SJCRH30 (cell line): ENCODE data around the gene GNAO1. TPM values are rescaled to one million over a fixed set of nuclear protein-coding genes. Genes with fewer than 3 reads are reported as not detected.
"Not testable (repeated sequence)": the region's sequence is repeated elsewhere in the genome, so short reads cannot be mapped to it uniquely, and the experiment has no call there.

ENCODE experiments used
- DNase-seq, 2 experiments: peaks; one replicate each; pipeline ENCODE4 v3.0.0-alpha.2; 2015 to 2020
- H3K27ac ChIP-seq: fragments of 250-450 bp; sonication (Bioruptor Pico); 2 replicates; pipeline ENCODE4 v1.5.1; 2020; ENCODE audit warnings: mild to moderate bottlenecking, moderate library complexity
- H3K27me3 ChIP-seq: fragments of 250-450 bp; sonication (Bioruptor Pico); 2 replicates; pipeline ENCODE4 v1.5.1; 2020; ENCODE audit warnings: mild to moderate bottlenecking, moderate library complexity
- H3K36me3 ChIP-seq: fragments of 250-450 bp; sonication (Bioruptor Pico); 2 replicates; pipeline ENCODE4 v1.5.1; 2020; ENCODE audit warnings: mild to moderate bottlenecking, moderate library complexity
- H3K4me1 ChIP-seq: fragments of 250-450 bp; sonication (Bioruptor Pico); 2 replicates; pipeline ENCODE4 v1.5.1; 2020; ENCODE audit warnings: mild to moderate bottlenecking, moderate library complexity
- H3K4me3 ChIP-seq: fragments of 250-450 bp; sonication (Bioruptor Pico); 2 replicates; pipeline ENCODE4 v1.5.1; 2020; ENCODE audit warnings: mild to moderate bottlenecking, moderate library complexity
- H3K9me3 ChIP-seq: fragments of 250-450 bp; sonication (Bioruptor Pico); replicated peaks from 2 replicates; pipeline ENCODE4 v1.5.1; 2020; ENCODE audit warnings: mild to moderate bottlenecking, moderate library complexity
- total RNA-seq: library from RNA; depleted of rRNA; stranded (reverse); fragments of >200 nt; shearing (Covaris generic); gene quantifications from 2 replicates; pipeline ENCODE4 v1.2.3, GENCODE V29; 2014

Gene GNAO1
- total RNA-seq, 1 experiment from 2014 or later: 2.3 TPM

- DNase-seq: no peak
- Histone ChIP-seq H3K9me3 (no peaks in the 10 kb centered on the region), H3K4me3 (no peak overlapping the region), H3K36me3 (peaks cover 19% of the 10 kb centered on the region), H3K4me1 (peaks cover 4% of the 10 kb centered on the region; the same call in 1 of the 2 replicates), H3K27ac (no peak overlapping the region), H3K27me3 (no peaks in the 10 kb centered on the region)
Measured at GRCh38 chr16:56371660-56371937, 180.3 kb downstream of the GNAO1 start.

DNA sequence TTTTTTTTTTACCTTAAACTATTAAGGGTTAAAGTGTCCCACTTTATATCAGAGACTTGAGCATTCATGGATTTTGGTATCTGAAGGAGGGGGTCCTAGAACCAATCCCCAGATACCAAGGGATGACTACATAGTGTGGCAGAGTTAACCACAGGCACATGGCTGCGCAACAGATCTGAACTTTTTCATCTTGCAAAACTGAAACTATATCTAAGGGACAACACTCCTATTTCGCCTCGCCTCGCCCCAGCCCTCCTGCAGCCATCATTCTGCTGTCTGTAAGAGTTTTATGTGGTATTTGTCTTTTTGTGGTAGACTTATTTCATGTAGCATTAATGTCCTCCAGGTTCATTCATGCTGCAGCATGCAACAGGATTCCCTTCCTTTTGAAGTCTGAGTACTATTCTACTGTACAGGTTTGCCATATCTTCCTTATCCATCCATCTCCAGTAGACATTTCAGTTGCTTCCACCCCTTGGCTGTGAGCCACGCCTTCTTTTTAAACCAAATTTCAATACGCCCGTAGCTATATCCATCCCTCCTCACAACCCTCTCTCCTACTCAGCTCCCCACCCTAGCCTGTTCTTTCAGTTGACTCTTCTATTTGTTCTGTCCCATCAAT lies 180.8 kb downstream of the GNAO1 start:
- DNase-seq: no peak
- H3K4me3 ChIP-seq: no peak overlapping the region
- no peak overlapping the region for H3K27ac ChIP-seq
- peaks cover 4% of the 10 kb centered on the region; the same call in 1 of the 2 replicates for H3K4me1 ChIP-seq
- H3K36me3 ChIP-seq: peaks cover 19% of the 10 kb centered on the region
- no peaks in the 10 kb centered on the region for H3K9me3 ChIP-seq
- H3K27me3 ChIP-seq: no peaks in the 10 kb centered on the region

- Histone ChIP-seq H3K36me3 (peaks cover 17% of the 10 kb centered on the region), H3K4me1 (peaks cover 4% of the 10 kb centered on the region; the same call in 1 of the 2 replicates), H3K9me3 (no peaks in the 10 kb centered on the region), H3K4me3 (no peak overlapping the region), H3K27ac (no peak overlapping the region), H3K27me3 (no peaks in the 10 kb centered on the region)
- DNase-seq: peak in 1 of 2 experiments; percentile 26
Measured at GRCh38 chr16:56373003-56373402, 181.7 kb downstream of the GNAO1 start.

DNA sequence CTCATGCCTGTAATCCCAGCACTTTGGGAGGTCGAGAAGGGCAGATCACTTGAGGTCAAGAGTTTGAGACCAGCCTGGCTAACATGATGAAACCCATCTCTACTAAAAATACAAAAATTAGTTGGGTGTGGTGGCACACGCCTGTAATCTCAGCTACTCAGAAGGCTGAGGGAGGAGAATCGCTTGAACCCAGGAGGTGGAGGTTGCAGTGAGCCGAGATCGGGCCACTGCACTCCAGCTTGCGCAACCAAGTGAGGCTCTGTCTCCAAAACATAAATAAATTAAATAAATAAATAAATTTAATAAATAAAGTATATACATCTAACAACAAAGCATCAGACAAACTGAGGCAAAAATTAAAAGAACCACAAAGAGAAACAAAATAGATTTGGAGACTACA lies 184.5 kb downstream of the GNAO1 start:
- H3K27ac ChIP-seq, H3K4me1 ChIP-seq, H3K9me3 ChIP-seq, H3K27me3 ChIP-seq, DNase-seq, H3K4me3 ChIP-seq: not testable (repeated sequence)
- peaks cover 22% of the 10 kb centered on the region for H3K36me3 ChIP-seq

DNA sequence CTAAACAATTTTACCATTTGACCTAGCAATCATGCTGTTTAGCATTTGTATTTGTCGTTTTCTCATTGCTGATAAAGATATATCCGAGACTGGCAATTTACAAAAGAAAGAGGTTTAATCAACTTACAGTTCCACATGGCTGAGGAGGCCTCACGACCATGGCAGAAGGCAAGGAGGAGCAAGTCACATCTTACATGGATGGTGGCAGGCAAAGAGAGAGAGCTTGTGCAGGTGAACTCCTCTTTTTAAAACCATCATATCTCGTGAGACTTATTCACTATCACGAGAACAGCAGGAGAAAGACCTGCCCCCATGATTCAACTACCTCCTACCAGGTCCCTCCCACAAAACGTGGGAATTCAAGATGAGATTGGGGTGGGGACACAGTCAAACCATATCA lies 187.8 kb downstream of the GNAO1 start:
- not testable (repeated sequence) for H3K27ac ChIP-seq, H3K27me3 ChIP-seq, H3K9me3 ChIP-seq, H3K4me1 ChIP-seq, DNase-seq, H3K4me3 ChIP-seq
- peaks cover 50% of the 10 kb centered on the region for H3K36me3 ChIP-seq

DNA sequence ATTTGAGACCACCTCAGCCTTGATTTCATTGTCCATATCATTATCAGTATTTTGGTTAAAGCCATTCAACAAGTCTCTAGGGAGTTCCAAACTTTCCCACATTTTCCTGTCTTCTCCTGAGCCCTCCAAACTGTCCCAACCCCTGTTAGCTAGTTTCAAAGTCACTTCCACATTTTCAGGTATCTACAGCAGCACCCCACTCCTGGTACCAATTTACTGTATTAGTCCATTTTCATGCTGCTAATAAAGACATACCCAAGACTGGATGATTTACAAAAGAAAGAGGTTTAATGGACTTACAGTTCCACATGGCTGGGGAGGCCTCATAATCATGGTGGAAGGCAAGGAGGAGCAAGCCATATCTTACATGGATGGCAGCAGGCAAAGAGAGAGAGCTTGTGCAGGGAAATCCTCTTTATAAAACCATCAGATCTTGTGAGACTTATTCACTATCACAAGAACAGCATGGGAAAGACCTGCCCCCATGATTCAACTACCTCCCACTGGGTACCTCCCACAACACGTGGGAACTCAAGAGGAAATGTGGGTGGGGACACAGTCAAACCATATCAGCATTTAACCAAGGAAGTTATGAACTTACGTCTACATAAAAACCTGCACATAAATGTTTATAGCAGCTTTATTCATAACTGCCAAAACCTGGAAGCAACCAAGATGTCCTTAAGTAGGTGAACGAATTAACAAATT lies 189.6 kb downstream of the GNAO1 start:
- peaks cover 66% of the 10 kb centered on the region for H3K36me3 ChIP-seq
- not testable (repeated sequence) for DNase-seq

DNA sequence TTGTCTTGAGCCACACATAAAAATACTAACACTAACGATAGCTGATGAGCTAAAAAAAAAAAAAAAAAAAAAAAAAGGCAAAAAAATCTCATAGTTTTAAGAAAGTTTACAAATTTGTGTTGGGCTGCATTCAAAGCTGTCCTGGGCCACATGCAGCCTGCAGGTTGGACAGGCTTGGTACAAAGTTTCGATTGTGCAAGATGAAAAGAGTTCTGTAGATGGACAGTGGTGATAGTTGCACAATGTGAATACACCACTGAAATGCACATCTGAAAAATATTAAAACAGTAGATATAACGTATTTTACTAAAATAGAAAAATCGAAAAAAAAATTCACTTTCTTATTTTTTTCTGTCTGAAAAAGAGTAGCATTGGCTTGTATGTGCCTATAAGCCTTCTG lies 191.2 kb downstream of the GNAO1 start:
- Histone ChIP-seq H3K27ac (no peak overlapping the region), H3K4me3 (no peak overlapping the region), H3K4me1 (no peaks in the 10 kb centered on the region), H3K36me3 (peaks cover 73% of the 10 kb centered on the region), H3K27me3 (no peaks in the 10 kb centered on the region), H3K9me3 (peaks cover 10% of the 10 kb centered on the region)
- DNase-seq: no peak

More for the DNA sequence above, 189.6 kb downstream of the GNAO1 start:
- H3K27ac ChIP-seq, H3K9me3 ChIP-seq, H3K4me1 ChIP-seq, H3K27me3 ChIP-seq, H3K4me3 ChIP-seq: not testable (repeated sequence)

- no peak overlapping the region for H3K4me3 ChIP-seq
- no peak overlapping the region for H3K27ac ChIP-seq
- no peaks in the 10 kb centered on the region for H3K4me1 ChIP-seq
- peaks cover 78% of the 10 kb centered on the region for H3K36me3 ChIP-seq
- peaks cover 10% of the 10 kb centered on the region for H3K9me3 ChIP-seq
- H3K27me3 ChIP-seq: no peaks in the 10 kb centered on the region
- no peak for DNase-seq
Measured at GRCh38 chr16:56382901-56383355, 191.6 kb downstream of the GNAO1 start.

DNA sequence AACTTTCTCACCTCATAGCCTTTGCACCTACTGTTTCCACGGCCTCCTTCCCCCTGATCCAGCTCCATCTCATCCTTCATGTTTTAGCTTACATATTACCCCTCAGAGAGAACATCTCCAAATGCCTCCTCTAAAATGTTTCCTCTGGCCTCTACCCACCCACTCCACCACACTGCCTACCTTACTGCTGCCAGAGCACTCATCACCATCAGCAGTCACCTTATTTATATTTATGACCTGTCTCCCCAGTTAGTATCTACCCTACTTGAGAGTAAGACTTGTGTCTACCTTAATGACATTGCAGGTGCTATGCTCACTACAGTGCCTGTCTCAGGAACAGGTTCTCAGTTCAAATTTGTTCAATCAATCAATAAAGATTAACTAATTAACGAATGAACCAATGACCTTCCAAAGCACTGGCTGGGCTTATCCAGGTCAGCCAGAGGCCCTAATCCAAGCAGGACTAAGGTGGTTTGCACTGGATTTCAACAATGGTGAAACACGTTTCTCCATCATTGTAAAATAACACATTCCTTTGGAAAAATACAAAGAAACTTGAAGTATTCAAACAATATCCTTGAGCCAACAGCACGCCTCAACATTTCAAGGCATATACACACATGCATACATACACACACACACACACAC lies 192.9 kb downstream of the GNAO1 start:
- no peak for DNase-seq
- peaks cover 83% of the 10 kb centered on the region for H3K36me3 ChIP-seq

GRCh38 chr16:56387396-56387795 lies 196.1 kb downstream of the GNAO1 start:
- Histone ChIP-seq H3K36me3 (peaks cover 79% of the 10 kb centered on the region), H3K4me1 (no peaks in the 10 kb centered on the region), H3K9me3 (peaks cover 5% of the 10 kb centered on the region; the same call in 1 of the 2 replicates), H3K27ac (no peak overlapping the region), H3K27me3 (no peaks in the 10 kb centered on the region), H3K4me3 (no peak overlapping the region)
- DNase-seq: no peak

More for the DNA sequence above, 192.9 kb downstream of the GNAO1 start:
- no peaks in the 10 kb centered on the region for H3K4me1 ChIP-seq
- no peaks in the 10 kb centered on the region for H3K27me3 ChIP-seq
- H3K27ac ChIP-seq: no peak overlapping the region
- H3K4me3 ChIP-seq: no peak overlapping the region
- H3K9me3 ChIP-seq: peaks cover 10% of the 10 kb centered on the region

DNA sequence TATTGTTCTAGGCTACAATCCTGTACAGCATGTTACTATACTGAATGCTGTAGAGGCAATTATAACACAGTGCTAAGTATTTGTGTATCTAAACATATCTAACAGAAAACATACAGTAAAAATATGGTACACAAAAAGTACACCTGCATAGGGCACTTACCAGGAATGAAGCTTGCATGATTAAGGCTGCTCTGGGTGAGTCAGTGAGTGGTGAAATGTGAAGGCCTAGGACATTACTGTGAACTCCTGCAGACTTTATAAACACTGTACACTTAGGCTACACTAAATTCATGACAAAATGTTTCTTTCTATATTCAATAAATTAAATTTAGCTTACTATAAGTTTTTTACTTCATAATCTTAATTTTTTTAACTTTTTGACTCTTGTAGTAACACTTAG lies 196.9 kb downstream of the GNAO1 start:
- H3K4me1 ChIP-seq: no peaks in the 10 kb centered on the region
- H3K9me3 ChIP-seq: peaks cover 8% of the 10 kb centered on the region
- no peaks in the 10 kb centered on the region for H3K27me3 ChIP-seq
- DNase-seq: no peak
- no peak overlapping the region for H3K4me3 ChIP-seq
- peaks cover 80% of the 10 kb centered on the region for H3K36me3 ChIP-seq
- H3K27ac ChIP-seq: no peak overlapping the region

- H3K36me3 ChIP-seq: peaks cover 79% of the 10 kb centered on the region
- H3K4me3 ChIP-seq: no peak overlapping the region
- H3K27ac ChIP-seq: no peak overlapping the region
- H3K27me3 ChIP-seq: no peaks in the 10 kb centered on the region
- no peaks in the 10 kb centered on the region for H3K4me1 ChIP-seq
- DNase-seq: no peak
- peaks cover 11% of the 10 kb centered on the region for H3K9me3 ChIP-seq
Measured at GRCh38 chr16:56389554-56389953, 198.3 kb downstream of the GNAO1 start.

- not testable (repeated sequence) for H3K27me3 ChIP-seq, DNase-seq, H3K4me3 ChIP-seq, H3K27ac ChIP-seq, H3K4me1 ChIP-seq
- Histone ChIP-seq H3K9me3 (peaks cover 15% of the 10 kb centered on the region), H3K36me3 (peaks cover 49% of the 10 kb centered on the region)
Measured at GRCh38 chr16:56396724-56397123, 205.4 kb downstream of the GNAO1 start.

- no peaks in the 10 kb centered on the region for H3K4me1 ChIP-seq
- H3K36me3 ChIP-seq: peaks cover 47% of the 10 kb centered on the region
- H3K4me3 ChIP-seq: no peak overlapping the region
- H3K27ac ChIP-seq: no peak overlapping the region
- DNase-seq: no peak
- peaks cover 4% of the 10 kb centered on the region; the same call in 1 of the 2 replicates for H3K9me3 ChIP-seq
- no peaks in the 10 kb centered on the region for H3K27me3 ChIP-seq
Measured at GRCh38 chr16:56399047-56399446, 207.8 kb downstream of the GNAO1 start.

- Histone ChIP-seq H3K27ac (no peak overlapping the region), H3K27me3 (no peaks in the 10 kb centered on the region), H3K4me3 (no peak overlapping the region), H3K9me3 (peaks cover 4% of the 10 kb centered on the region; the same call in 1 of the 2 replicates), H3K4me1 (no peaks in the 10 kb centered on the region), H3K36me3 (peaks cover 49% of the 10 kb centered on the region)
- no peak for DNase-seq
Measured at GRCh38 chr16:56399486-56399885, 208.2 kb downstream of the GNAO1 start.
